Activated CD4-positive, alpha-beta T cell treated with anti-CD3 and anti-CD28 coated beads, Interleukin-2, amount 50 U/mL, for 48 hours (primary cell): ENCODE measurements around the gene EXOC4.

Source experiments
- DNase-seq, 2 experiments: peaks; one replicate each; pipeline ENCODE4 v3.0.0-alpha.2; 2020

EXOC4 gene

GRCh38 chr7:133545618-133546017 lies 292.7 kb downstream of the EXOC4 start:
- DNase-seq, result no peak

- DNase-seq, result no peak
Measured at GRCh38 chr7:133547981-133548380, 295.1 kb downstream of the EXOC4 start.

GRCh38 chr7:133549633-133550032 lies 296.8 kb downstream of the EXOC4 start:
- no peak for DNase-seq

GRCh38 chr7:133550145-133550544 lies 297.3 kb downstream of the EXOC4 start:
- no peak for DNase-seq

GRCh38 chr7:133550811-133551210 lies 297.9 kb downstream of the EXOC4 start:
- DNase-seq, result no peak

GRCh38 chr7:133551466-133551865 lies 298.6 kb downstream of the EXOC4 start:
- no peak for DNase-seq

GRCh38 chr7:133552079-133552478 lies 299.2 kb downstream of the EXOC4 start:
- no peak for DNase-seq

GRCh38 chr7:133554330-133554729 lies 301.5 kb downstream of the EXOC4 start:
- DNase-seq, result no peak

- DNase-seq, result no peak
Measured at GRCh38 chr7:133556048-133556447, 303.2 kb downstream of the EXOC4 start.

- DNase-seq, result no peak
Measured at GRCh38 chr7:133556553-133556952, 303.7 kb downstream of the EXOC4 start.

GRCh38 chr7:133560900-133561299 lies 308.0 kb downstream of the EXOC4 start:
- DNase-seq, result no peak

GRCh38 chr7:133561396-133561795 lies 308.5 kb downstream of the EXOC4 start:
- DNase-seq, result no peak

- no peak for DNase-seq
Measured at GRCh38 chr7:133562621-133563020, 309.7 kb downstream of the EXOC4 start.

- DNase-seq, result no peak
Measured at GRCh38 chr7:133563251-133563650, 310.4 kb downstream of the EXOC4 start.

- DNase-seq, result no peak
Measured at GRCh38 chr7:133564484-133564883, 311.6 kb downstream of the EXOC4 start.

- DNase-seq, result no peak
Measured at GRCh38 chr7:133568544-133568943, 315.7 kb downstream of the EXOC4 start.

- no peak for DNase-seq
Measured at GRCh38 chr7:133570321-133570720, 317.4 kb downstream of the EXOC4 start.

- DNase-seq, result no peak
Measured at GRCh38 chr7:133571076-133571475, 318.2 kb downstream of the EXOC4 start.

GRCh38 chr7:133572087-133572486 lies 319.2 kb downstream of the EXOC4 start:
- DNase-seq, result no peak

- no peak for DNase-seq
Measured at GRCh38 chr7:133572843-133573242, 320.0 kb downstream of the EXOC4 start.

GRCh38 chr7:133573554-133574265 lies 320.8 kb downstream of the EXOC4 start:
- DNase-seq, result no peak

- DNase-seq, result no peak
Measured at GRCh38 chr7:133575726-133576440, 323.0 kb downstream of the EXOC4 start.

GRCh38 chr7:133576612-133577168 lies 323.8 kb downstream of the EXOC4 start:
- DNase-seq, result no peak
